HCT116 (cell line): ENCODE results near the gene GRIA1. TPM values are rescaled to one million over a fixed set of nuclear protein-coding genes. Genes with fewer than 3 reads are reported as not detected.

Experiments used
- ATAC-seq: fragments of 200-7000 bp; cut with Tn5 transposase; 2 replicates; pipeline ENCODE4 v1.9.1; 2020; ENCODE audit warnings: mild to moderate bottlenecking, moderate library complexity
- BruUV-seq: library from RNA; stranded (reverse); fragments of 400-500 nt; replicated peaks from 2 replicates; lab custom pipeline; 2021; lab: Mats Ljungman, UMichigan
- CTCF ChIA-PET: fragments of 300-600 bp; sonication (Branson Sonifier 250); formaldehyde crosslinking; loops from one replicate; lab custom pipeline; 2021; ENCODE audit warnings: antibody characterized with exemption; lab: Charles Lee
- POLR2A ChIA-PET: fragments of 300-600, 350-600 bp; sonication (Branson Sonifier 250); formaldehyde crosslinking; loops from one replicate; lab custom pipeline; 2021; ENCODE audit warnings: antibody characterized with exemption; lab: Charles Lee
- RAD21 ChIA-PET, 2 experiments: fragments of 300-600 bp; sonication (Branson Sonifier 250); formaldehyde crosslinking; loops; one replicate each; lab custom pipeline; 2023; ENCODE audit warnings: low total read pairs in 2 of 2; ENCODE audit not compliant: uncharacterized antibody in 2 of 2, unreplicated experiment in 2 of 2, low non-redundant PET in 1 of 2; lab: Charles Lee
- DNase-seq: peaks from one replicate; pipeline ENCODE4 v3.0.0-alpha.2; 2010; ENCODE audit warnings: low read depth, low spot score
- H2AFZ ChIP-seq: fragments of 200-600 bp; shearing (Covaris generic), sonication (generic); 2 replicates; pipeline ENCODE4 v1.6.1; 2017; ENCODE audit warnings: low read depth, mixed run types, mixed read lengths, antibody characterized with exemption, low read length; ENCODE audit not compliant: poor library complexity, severe bottlenecking
- H3K27ac ChIP-seq: 2 replicates; pipeline ENCODE4 v1.5.1; 2012; ENCODE audit warnings: low read depth, low read length
- H3K27me3 ChIP-seq: fragments of 200-600 bp; sonication (generic); 2 replicates; pipeline ENCODE4 v1.6.1; 2016; ENCODE audit warnings: mixed run types, low read length, mixed read lengths; ENCODE audit not compliant: insufficient read depth
- H3K36me3 ChIP-seq, 2 experiments: fragments of 200-500 bp in 1 of 2; fragments of 200-600 bp in 1 of 2; sonication (Bioruptor generic) in 1 of 2; sonication (generic) in 1 of 2; 2 replicates each; pipeline versions ENCODE4 v1.5.1 to v1.6.1; 2014 to 2016; ENCODE audit warnings: low read length in 2 of 2, inconsistent platforms in 1 of 2, mixed read lengths in 1 of 2, mixed run types in 1 of 2; ENCODE audit not compliant: insufficient read depth in 2 of 2, control insufficient read depth in 1 of 2
- H3K4me1 ChIP-seq, 2 experiments: fragments of 200-600 bp in 1 of 2; sonication (generic) in 1 of 2; 2 replicates each; pipeline versions ENCODE4 v1.5.1 to v1.6.1; 2012 to 2017; ENCODE audit warnings: low read length in 2 of 2, inconsistent platforms in 1 of 2, mild to moderate bottlenecking in 1 of 2, mixed read lengths in 1 of 2, mixed run types in 1 of 2, moderate library complexity in 1 of 2; ENCODE audit not compliant: insufficient read depth in 2 of 2, control insufficient read depth in 1 of 2
- H3K4me2 ChIP-seq: fragments of 200-600 bp; sonication (generic); 2 replicates; pipeline ENCODE4 v1.6.1; 2017; ENCODE audit warnings: mixed run types, low read length, mixed read lengths
- H3K4me3 ChIP-seq, 2 experiments: fragments of 200-600 bp in 1 of 2; sonication (generic) in 1 of 2; replicated peaks in 1 of 2; 2 replicates each; pipeline ENCODE4 v1.5.1; 2011 to 2016; ENCODE audit warnings: low read length in 2 of 2, control low read depth in 1 of 2, low read depth in 1 of 2, mild to moderate bottlenecking in 1 of 2, mixed read lengths in 1 of 2, mixed run types in 1 of 2
- H3K79me2 ChIP-seq: fragments of 200-600 bp; sonication (generic); 2 replicates; pipeline ENCODE4 v1.6.1; 2017; ENCODE audit warnings: mild to moderate bottlenecking, mixed run types, low read length, moderate library complexity, mixed read lengths; ENCODE audit not compliant: insufficient read depth
- H3K9ac ChIP-seq: fragments of 200-600 bp; sonication (generic); 2 replicates; pipeline ENCODE4 v1.6.1; 2016; ENCODE audit warnings: low read length, mixed read lengths
- H3K9me2 ChIP-seq: fragments of 200-600 bp; sonication (generic), shearing (Covaris generic); 2 replicates; pipeline ENCODE4 v1.6.1; 2017; ENCODE audit warnings: mixed run types, mild to moderate bottlenecking, moderate library complexity; ENCODE audit not compliant: insufficient read depth
- H3K9me3 ChIP-seq, 2 experiments: fragments of 200-500 bp in 1 of 2; fragments of 200-600 bp in 1 of 2; sonication (Bioruptor generic) in 1 of 2; sonication (generic) in 1 of 2; 2 replicates each; pipeline ENCODE4 v1.6.1; 2014 to 2017; ENCODE audit warnings: low read length in 2 of 2, mixed read lengths in 2 of 2, inconsistent platforms in 1 of 2, low read depth in 1 of 2, mild to moderate bottlenecking in 1 of 2, mixed run types in 1 of 2, moderate library complexity in 1 of 2; ENCODE audit not compliant: control insufficient read depth in 1 of 2, insufficient read depth in 1 of 2
- H4K20me1 ChIP-seq: fragments of 200-600 bp; sonication (generic), shearing (Covaris generic); 2 replicates; pipeline ENCODE4 v1.6.1; 2017; ENCODE audit warnings: mixed run types, mild to moderate bottlenecking, moderate library complexity; ENCODE audit not compliant: insufficient read depth
- CTCF ChIP-seq, 3 experiments: fragments of 200-600 bp in 1 of 3; sonication (generic) in 1 of 3; IDR thresholded peaks in 2 of 3; conservative IDR thresholded peaks in 1 of 3; 2 replicates each; pipeline ENCODE4 v1.5.1; 2012 to 2017; ENCODE audit warnings: low read depth in 2 of 3, low read length in 2 of 3, antibody characterized with exemption in 1 of 3, borderline replicate concordance in 1 of 3, control low read depth in 1 of 3, mild to moderate bottlenecking in 1 of 3, mixed read lengths in 1 of 3, mixed run types in 1 of 3, moderate library complexity in 1 of 3; ENCODE audit not compliant: insufficient read depth in 1 of 3
- EGR1 ChIP-seq: IDR thresholded peaks from 2 replicates; pipeline ENCODE4 v1.6.1; 2012; ENCODE audit warnings: low read depth
- ELF1 ChIP-seq: IDR thresholded peaks from 2 replicates; pipeline ENCODE4 v1.6.1; 2012; ENCODE audit warnings: low read depth, borderline replicate concordance
- EZH2 ChIP-seq: fragments of 200-600 bp; sonication (generic); IDR thresholded peaks from 2 replicates; pipeline ENCODE4 v1.6.1; 2017; ENCODE audit warnings: antibody characterized with exemption, mixed run types
- EZH2phosphoT487 ChIP-seq: fragments of 200-600 bp; IDR thresholded peaks from 2 replicates; pipeline ENCODE4 v1.6.1; 2018; ENCODE audit warnings: antibody characterized with exemption, borderline replicate concordance
- FOSL1 ChIP-seq: IDR thresholded peaks from 2 replicates; pipeline ENCODE4 v1.6.1; 2012; ENCODE audit warnings: low read depth
- JUND ChIP-seq: IDR thresholded peaks from 2 replicates; pipeline ENCODE4 v1.6.1; 2012
- MAX ChIP-seq: IDR thresholded peaks from 2 replicates; pipeline ENCODE4 v1.6.1; 2012
- POLR2AphosphoS5 ChIP-seq: IDR thresholded peaks from 2 replicates; pipeline ENCODE4 v1.6.1; 2011; ENCODE audit warnings: mild to moderate bottlenecking, low read depth, low read length, moderate library complexity
- RAD21 ChIP-seq: IDR thresholded peaks from 2 replicates; pipeline ENCODE4 v1.6.1; 2012; ENCODE audit warnings: low read depth, mild to moderate bottlenecking
- REST ChIP-seq: IDR thresholded peaks from 2 replicates; pipeline ENCODE4 v1.6.1; 2012; ENCODE audit warnings: low read depth
- SIN3A ChIP-seq: IDR thresholded peaks from 2 replicates; pipeline ENCODE4 v1.6.1; 2012; ENCODE audit warnings: low read depth
- SRF ChIP-seq: IDR thresholded peaks from 2 replicates; pipeline ENCODE4 v1.6.1; 2012; ENCODE audit warnings: low read depth
- TCF7L2 ChIP-seq: IDR thresholded peaks from 2 replicates; pipeline ENCODE4 v1.7.0; 2011; ENCODE audit warnings: borderline replicate concordance, inconsistent platforms; ENCODE audit not compliant: insufficient read depth, insufficient read length; ENCODE audit errors: extremely low read depth
- YY1 ChIP-seq: IDR thresholded peaks from 2 replicates; pipeline ENCODE4 v1.6.1; 2011; ENCODE audit warnings: low read length, low read depth, moderate library complexity, mild to moderate bottlenecking; ENCODE audit not compliant: insufficient replicate concordance; ENCODE audit errors: extremely low read depth
- ZBTB33 ChIP-seq: IDR thresholded peaks from 2 replicates; pipeline ENCODE4 v1.6.1; 2011; ENCODE audit warnings: mild to moderate bottlenecking, low read length, moderate library complexity; ENCODE audit not compliant: insufficient replicate concordance; ENCODE audit errors: extremely low read depth
- intact Hi-C: fragments of 100-400 bp; cut with micrococcal nuclease; formaldehyde crosslinking; loops from 2 replicates; pipeline ENCODE4 v1.10.0; 2022
- total RNA-seq: library from RNA; stranded (reverse); gene quantifications from one replicate; pipeline ENCODE4 v1.2.1, GENCODE V29; 2021; ENCODE audit not compliant: unreplicated experiment

Gene GRIA1
- total RNA-seq, 1 experiment from 2014 or later = not detected

GRCh38 chr5:153584126-153584959, 93.9 kb downstream of the GRIA1 start:
- TF ChIP-seq YY1 = no peak
- no peak for TF ChIP-seq EGR1
- no peak for TF ChIP-seq SRF
- TF ChIP-seq ELF1 = no peak
- TF ChIP-seq SIN3A = no peak
- no peak for TF ChIP-seq REST
- TF ChIP-seq EZH2 = no peak
- TF ChIP-seq TCF7L2 = no peak
- TF ChIP-seq EZH2phosphoT487 = no peak
- TF ChIP-seq FOSL1 = no peak
- TF ChIP-seq MAX = no peak
- no peak for TF ChIP-seq JUND
- TF ChIP-seq POLR2AphosphoS5 = no peak
- TF ChIP-seq ZBTB33 = no peak
- no peak for TF ChIP-seq RAD21
- TF ChIP-seq CTCF (IDR thresholded peaks at IDR 0.05 in 2 of 3, conservative IDR thresholded peaks at IDR 0.05 in 1 of 3; ENCODE audit: borderline replicate concordance in 1 of 3, insufficient read depth in 1 of 3, low read depth in 2 of 3, low read length in 2 of 3) = no peak
- ATAC-seq (no peak), DNase-seq (no peak)
- CTCF ChIA-PET = no interaction called here
- POLR2A ChIA-PET = no interaction called here
- no peak overlapping the region for H3K4me2 ChIP-seq
- H3K9ac ChIP-seq = no peak overlapping the region
- H4K20me1 ChIP-seq = no peaks in the 10 kb centered on the region
- no peaks in the 10 kb centered on the region for H3K9me3 ChIP-seq
- no peak overlapping the region for H3K4me3 ChIP-seq
- no peaks in the 10 kb centered on the region for H3K79me2 ChIP-seq
- no peaks in the 10 kb centered on the region for H3K36me3 ChIP-seq
- no TSS peak for BruUV-seq
- no peaks in the 10 kb centered on the region for H3K9me2 ChIP-seq
- no peak overlapping the region for H3K27ac ChIP-seq
- intact Hi-C loops = no loop called here
- RAD21 ChIA-PET = no interaction called here
- H3K4me1 ChIP-seq = no peaks in the 10 kb centered on the region
- H3K27me3 ChIP-seq = peaks cover 28% of the 10 kb centered on the region
- H2AFZ ChIP-seq = no peak overlapping the region
